Nucleus accumbens (tissue), 56 donors: Measurements from ENCODE around the gene SPEN.

ENCODE experiments used
- DNase-seq, 56 donors: peaks; one replicate each; lab custom pipeline; 2025; lab: John Stamatoyannopoulos, UW

The SPEN gene

DNA sequence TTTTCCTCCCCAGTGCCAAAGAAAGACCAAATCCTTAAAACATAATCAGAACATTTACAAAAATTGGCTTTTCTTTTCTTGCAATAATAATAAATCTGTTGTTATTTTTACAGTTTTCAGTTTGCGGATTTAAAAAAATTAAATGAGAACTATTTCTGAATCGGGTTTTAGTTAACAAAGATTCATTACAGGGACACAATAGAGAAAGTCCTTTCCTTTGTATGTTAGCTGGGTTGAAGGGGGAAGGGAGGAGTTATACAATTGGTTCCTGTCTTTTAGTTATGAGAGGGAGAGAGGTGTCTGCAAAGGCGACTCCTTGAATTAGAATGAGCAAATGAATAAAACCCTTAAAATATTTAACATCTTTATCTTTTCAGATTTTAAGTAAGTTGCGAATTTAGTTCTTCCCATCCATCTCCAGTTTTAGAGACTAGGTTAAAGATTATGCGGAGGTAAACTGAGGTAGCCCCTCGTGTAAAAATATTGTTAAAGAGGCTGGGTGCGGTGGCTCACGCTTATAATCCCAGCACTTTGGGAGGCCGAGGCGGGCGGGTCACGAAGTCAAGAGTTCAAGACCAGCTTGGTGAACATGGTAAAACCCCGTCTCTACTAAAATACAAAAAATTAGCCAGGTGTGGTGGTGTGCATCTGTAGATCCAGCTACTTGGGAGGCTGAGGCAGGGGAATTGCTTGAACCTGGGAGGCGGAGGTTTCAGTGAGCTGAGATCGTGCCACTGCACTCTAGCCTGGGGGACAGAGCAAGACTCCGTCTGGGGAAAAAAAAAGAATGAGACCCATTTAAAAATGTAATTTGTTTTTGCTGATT lies 3.9 kb downstream of the SPEN start:
- DNase-seq = no peak

DNA sequence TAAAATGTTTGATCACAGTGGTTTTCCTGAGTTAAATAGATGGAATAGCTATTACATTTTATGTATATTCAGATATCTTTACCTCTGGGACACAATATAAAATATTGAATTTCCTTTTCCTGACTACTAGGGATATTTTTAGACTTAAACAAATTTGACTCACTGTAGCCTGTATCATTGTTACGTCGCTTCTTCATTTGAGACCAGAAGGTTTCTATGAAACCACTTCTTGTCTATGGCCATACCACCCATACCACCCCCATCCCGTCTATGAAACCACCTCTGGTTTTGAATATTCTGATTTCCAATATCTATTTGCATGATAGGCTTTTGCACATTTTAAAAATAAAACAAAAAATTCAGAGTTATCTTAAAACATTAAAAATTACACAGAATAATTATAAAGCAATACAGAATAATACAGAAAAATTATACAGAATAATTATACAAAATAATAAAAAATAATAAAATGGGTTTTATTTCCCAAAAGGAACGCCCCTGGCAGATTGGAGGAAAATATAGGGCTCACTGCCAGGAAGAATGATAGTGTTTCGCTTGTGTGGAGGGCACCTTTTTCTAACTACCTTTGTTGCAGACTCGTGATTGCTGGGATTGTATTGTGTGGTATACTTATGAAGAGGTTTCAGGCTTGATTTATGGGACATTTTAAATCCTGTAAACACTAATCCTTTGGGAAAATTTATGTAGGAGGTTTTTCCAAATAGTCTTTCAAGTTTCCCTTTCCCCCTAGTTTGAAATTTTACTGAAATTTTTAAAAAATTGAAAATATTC lies 4.7 kb downstream of the SPEN start:
- no peak for DNase-seq

DNA sequence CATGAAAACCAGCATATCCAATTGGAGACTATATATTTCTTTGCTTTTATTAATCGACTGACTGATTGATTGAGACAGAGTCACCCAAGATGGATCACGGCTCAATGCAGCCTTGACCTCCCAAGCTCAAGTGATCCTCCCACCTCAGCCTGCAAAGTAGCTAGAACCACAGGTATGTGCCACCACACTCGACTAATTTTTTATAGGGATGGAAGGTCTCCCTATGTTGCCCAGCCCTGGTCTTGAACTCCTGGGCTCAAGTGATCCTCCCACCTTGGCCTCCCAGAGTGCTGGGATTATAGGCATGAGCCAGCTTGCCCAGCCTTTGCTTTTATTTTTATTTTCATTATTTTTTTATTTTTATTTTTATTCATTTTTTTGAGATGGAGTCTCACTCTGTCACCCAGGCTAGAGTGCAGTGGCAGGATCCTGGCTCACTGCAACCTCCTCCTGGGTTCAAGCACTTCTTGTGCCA lies 5.4 kb downstream of the SPEN start:
- no peak for DNase-seq

DNA sequence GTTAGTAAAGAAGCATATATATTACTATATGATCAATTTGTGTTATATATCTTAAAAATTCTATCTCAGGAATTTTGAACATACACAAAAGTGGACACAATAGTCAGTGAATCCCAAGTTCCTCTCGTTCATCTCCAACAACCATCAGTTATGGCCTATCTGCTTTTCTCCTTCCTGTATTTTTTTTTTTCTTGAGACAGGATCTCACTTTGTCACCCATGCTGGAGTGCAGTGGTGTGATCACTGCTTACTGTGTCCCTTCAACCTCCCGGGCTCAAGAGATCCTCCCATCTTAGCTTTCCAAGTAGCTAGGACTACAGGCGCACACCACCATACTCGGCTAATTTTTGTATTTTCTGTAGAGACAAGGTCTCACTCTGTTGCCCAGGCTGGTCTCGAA lies 9.4 kb downstream of the SPEN start:
- no peak for DNase-seq

DNA sequence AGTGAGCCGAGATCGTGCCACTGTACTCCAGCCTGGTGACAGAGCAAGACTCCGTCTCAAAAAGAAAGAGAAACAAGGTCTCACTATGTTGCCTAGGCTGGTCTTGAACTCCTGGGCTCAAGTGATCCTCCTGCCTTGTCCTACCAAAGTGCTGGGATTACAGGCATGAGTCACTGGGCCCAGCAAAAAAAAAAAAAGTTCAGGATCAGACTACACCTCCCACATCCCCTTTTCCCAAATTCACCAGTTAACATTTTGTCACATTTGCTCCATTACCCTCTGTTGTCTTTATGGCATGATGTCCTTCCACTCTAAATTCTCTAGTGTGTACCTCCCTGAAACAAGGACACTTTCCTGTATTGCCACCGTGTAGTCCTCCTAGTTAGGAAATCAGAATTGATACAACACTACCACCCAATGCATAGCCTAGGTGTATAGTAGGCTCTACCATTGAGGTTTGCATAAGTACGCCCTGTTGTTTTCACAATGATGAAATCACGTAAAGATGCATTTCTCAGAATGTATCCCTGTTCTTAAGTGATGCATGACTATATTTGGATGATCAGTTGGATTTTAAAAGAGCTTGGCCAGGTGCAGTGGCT lies 10.7 kb downstream of the SPEN start:
- DNase-seq = no peak

DNA sequence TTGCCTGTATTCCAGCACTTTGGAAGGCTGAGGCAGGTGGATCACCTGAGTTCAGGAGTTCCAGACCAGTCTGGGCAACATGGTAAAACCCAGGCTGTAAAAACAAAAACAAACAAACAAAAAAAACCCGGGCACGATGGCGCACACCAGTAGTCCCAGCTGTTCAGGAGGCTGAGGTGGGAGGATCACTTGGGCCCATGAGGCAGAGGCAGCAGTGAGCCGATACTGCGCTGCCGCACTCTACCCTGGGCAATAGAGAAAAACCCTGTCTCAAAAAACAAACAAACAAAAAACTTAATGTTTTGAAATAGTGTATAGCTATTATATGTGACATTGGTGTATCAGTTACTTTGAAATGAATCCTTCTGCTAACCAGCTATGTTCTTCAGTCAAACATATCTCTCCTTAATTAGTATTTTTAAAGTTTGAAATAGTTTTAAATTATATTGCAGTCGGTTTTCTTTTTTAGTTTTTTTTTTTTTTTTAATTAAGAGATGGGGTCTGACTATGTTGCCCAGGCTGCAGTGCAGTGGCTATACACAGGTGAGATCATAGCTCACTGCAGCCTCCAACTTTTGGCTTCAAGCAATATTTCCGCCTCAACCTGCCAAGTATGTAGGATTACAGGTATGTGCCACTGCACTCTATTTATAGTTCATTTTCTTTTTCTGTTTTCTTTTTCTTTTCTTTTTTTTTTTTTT lies 11.3 kb downstream of the SPEN start:
- no peak for DNase-seq

DNA sequence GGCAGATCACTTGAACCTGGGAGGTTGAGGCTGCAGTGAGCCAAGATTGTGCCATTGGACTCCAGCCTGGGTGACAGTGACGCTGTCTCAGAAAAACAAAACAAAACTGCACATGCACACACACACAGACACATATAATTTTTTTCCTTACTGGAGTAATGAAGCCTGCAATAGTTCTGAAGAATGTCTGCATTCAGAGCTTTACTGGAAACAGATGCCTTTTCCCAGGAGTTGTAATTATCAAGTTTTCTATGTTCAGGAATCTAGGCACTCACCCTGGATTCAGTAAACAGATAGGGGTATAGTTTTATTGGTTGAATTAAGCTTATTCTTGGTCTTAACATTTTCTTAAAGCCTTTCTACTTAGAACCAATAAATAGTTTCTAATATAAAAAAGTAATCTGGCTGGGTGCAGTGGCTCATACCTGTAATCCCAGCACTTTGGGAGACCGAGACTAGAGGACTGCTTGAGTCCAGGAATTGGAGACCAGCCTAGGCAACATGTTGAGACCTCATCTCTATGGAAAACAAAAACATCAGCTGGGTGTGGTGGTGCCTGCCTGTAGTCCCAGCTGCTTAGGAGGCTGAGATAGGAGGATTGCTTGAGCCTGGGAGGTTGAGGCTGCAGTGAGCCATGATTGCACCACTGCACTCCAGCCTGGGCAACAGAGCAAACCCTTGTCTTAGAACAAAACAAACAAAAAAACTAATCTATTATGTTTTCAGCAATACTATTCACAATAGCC lies 15.8 kb downstream of the SPEN start:
- no peak for DNase-seq

DNA sequence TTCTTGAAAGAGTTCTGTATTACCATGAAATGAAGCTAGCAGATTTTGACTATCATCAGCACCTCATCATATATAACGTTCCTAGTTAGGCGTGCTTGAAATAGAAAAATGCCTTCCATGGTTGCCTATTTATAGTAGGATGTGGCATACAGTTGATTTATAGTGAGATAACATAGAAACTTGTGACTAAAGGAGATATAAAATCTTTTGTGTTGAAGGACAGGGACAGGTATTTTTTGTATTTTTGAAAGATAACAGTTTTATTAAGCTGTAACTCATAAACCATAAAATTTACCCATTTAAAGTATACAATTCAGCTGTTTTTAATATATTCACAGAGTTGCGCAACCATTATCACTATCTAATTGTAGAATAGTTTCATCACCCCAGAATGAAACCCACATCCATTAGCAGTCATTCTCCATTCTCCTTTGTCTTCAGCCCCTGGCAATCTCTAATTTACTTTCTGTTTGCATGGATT lies 19.3 kb downstream of the SPEN start:
- no peak for DNase-seq

DNA sequence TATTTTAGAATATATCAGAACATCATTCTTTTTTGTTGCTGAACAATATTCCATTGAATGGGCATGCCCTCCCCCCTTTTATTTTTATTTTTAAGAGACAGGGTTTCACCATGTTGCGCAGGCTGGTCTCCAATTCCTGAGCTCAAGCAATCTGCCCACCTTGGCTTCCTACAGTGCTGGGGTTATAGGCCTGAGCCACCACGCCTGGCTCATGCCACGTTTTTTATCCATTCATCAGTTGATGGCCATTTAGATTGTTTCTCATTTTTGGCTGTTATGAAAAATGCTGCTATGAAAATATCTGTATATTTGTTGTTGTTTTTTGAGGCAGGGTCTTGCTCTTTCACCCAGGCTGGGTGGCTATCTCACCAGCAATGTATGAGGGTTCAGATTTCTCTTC lies 19.8 kb downstream of the SPEN start:
- no peak for DNase-seq

DNA sequence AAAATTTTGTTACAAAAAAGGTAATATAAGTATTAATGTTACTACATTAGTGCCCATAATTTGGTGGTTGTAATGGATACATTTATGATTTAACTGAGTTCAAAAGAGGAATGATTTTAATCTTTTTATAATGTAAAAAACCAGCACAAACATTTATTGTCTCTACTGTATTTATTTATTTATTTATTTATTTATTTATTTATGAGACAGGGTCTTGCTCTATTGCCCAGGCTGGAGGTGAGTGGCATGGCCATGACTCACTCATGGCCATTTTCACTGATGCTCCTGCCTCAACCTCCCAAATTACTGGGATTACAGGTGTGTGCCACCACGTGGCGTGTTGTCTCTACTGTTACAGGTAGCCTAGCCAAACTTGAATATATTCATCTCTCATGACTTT lies 21.9 kb downstream of the SPEN start:
- no peak for DNase-seq

DNA sequence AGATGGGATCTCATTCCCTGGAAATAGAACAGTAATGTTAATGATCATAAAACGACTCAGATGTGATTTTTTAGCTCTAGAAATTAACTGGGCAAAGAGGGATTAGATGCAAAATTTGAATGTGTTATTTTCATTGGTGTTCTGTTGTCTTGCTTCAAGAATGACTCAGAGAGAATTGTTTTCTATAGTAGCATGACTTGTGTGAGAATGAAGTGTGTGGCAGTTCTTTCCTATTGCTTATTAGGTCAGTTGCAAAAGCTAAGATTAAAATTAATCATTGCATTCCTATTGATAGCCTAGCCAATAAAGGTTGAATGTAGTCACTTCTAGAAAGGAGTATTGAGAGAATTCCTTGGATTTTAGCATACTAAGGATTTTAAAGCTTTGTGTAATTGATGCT lies 22.9 kb downstream of the SPEN start:
- no peak for DNase-seq

DNA sequence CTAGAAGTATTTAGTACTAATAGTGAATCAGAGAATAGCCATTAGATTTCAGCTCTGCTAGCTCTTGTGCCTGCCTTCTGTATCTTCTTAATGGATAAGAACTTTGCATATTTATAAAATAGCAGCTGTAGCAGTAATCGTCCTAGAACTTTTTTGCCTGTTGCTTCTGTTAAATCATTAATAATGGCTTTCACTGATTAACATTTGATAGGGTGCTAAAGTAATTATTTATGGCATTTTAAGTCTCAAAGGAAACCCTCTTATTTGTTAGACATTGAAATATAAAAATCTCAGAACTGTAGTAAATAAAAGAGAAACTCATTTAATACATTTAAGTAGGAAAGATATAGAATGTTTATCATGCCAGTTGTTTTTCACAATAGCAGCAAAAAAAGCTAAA lies 27.0 kb downstream of the SPEN start:
- DNase-seq = no peak

DNA sequence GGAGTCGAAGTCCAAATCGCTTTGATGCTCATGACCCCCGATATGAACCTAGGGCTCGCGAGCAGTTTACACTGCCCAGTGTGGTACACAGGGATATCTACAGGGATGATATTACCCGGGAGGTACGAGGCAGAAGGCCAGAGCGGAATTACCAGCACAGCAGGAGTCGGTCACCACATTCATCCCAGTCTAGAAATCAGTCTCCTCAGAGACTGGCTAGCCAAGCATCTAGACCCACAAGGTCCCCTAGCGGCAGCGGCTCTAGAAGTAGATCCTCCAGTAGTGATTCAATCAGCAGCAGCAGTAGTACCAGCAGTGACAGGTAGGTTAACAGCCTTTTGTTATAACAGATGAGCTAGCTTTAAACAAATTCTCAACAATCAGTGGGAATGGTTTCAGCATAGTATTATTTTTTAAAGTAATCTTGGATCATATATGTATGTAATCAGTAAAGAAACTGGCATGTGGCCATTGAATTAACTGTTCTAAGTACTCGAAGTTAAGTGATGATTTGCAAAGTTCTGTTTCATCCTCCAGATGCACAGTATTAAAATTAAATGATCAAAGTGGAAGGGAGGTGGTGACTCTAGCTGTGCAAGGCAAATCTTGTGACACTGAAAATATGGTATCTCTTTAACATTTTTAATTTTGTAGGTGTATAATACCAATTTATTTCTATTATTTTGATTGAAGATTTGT lies 29.0 kb downstream of the SPEN start:
- no peak for DNase-seq

DNA sequence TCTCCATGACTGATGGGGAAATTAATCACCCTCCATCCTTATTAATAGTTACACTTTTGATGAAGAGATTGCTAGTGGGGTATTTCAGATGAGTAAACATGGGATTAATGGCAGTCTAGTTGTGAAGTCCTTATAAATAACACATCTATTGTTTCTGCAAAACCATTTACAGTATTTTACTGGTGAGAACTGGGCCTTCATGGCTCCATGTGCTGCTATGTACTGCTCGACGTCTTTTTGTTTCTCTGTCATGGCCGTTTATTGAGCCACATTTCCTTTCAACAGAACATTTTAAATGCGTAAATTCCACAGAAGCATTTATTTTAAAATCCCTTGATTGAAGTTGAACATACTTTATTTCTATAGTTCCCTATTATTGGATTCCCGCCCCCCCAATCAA lies 34.5 kb downstream of the SPEN start:
- no peak for DNase-seq

DNA sequence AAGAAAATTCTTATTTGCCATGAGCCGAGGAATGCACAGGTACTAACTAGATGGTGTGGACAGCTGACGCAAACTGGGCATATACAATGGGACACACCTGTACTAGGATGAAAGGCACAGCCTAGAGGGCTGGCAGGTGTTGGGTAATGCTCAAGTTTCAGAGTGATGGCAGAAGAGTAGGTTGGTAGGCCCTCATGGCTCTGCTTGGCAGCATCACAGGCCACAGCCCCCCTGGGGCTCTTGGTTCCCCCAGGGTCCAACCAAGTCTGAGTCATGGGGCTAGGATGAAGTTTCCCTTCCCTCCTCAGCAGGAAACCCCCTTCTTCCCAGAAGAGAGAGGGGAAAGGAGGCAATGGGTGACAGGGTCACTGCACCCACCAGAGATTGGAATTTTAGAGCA lies 35.2 kb downstream of the SPEN start:
- DNase-seq = no peak

DNA sequence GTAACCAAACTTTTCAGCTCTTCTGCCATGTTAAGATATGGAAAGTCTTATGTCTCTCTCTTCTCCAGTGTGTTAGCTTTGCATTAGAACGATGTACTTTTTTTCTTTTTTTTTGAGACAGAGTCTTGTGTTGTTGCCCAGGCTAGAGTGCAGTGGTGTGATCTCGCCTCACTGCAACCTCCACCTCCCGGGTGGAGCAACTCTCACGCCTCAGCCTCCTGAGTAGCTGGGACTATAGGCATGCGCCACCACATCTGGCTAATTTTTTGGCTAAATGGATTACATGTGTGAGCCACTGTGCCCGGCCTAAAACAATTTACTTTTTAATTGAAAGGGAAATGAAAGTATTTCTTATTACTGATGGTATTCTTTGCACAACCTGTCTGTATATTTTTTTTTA lies 35.8 kb downstream of the SPEN start:
- no peak for DNase-seq

DNA sequence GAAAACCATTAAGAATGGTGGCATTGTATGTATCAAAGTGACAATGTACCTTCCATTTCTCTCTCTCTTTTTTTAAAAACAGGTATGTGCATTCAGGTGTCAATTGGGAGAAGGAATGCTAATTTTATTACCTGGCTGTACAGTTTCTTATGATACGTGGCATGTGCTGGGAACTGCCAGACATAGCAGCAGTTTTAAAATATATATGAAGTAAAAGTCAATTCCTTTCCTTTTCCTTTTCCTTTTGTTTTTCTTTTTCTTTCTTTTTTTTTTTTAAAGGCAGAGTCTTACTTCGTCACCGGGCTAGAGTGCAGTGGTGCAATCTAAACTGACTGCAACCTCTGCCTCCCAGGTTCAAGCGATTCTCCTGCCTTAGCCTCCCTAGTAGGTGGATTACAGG lies 37.0 kb downstream of the SPEN start:
- no peak for DNase-seq

DNA sequence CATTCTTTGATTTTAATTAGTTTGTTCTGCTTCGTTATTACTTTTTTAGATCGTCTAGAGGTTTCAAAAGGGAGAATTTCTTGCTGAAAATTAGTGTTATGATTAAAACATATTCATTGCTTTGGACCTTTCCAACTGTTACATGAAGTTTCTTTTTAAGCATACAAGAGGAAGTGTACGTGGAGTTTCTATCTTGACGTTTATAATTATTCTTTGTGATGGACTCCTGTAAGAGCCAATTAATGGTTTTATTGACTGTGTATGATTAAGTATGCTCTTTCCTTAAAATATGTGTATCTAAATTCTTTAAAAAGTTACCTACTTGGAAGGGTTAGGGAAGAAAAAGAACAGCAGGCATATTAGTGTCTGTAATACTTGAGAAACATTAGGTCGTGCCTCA lies 37.8 kb downstream of the SPEN start:
- DNase-seq = no peak
